ENCODE results near the gene CELSR1.

Gene CELSR1, protein sequence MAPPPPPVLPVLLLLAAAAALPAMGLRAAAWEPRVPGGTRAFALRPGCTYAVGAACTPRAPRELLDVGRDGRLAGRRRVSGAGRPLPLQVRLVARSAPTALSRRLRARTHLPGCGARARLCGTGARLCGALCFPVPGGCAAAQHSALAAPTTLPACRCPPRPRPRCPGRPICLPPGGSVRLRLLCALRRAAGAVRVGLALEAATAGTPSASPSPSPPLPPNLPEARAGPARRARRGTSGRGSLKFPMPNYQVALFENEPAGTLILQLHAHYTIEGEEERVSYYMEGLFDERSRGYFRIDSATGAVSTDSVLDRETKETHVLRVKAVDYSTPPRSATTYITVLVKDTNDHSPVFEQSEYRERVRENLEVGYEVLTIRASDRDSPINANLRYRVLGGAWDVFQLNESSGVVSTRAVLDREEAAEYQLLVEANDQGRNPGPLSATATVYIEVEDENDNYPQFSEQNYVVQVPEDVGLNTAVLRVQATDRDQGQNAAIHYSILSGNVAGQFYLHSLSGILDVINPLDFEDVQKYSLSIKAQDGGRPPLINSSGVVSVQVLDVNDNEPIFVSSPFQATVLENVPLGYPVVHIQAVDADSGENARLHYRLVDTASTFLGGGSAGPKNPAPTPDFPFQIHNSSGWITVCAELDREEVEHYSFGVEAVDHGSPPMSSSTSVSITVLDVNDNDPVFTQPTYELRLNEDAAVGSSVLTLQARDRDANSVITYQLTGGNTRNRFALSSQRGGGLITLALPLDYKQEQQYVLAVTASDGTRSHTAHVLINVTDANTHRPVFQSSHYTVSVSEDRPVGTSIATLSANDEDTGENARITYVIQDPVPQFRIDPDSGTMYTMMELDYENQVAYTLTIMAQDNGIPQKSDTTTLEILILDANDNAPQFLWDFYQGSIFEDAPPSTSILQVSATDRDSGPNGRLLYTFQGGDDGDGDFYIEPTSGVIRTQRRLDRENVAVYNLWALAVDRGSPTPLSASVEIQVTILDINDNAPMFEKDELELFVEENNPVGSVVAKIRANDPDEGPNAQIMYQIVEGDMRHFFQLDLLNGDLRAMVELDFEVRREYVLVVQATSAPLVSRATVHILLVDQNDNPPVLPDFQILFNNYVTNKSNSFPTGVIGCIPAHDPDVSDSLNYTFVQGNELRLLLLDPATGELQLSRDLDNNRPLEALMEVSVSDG (N-terminal part only)

DNA sequence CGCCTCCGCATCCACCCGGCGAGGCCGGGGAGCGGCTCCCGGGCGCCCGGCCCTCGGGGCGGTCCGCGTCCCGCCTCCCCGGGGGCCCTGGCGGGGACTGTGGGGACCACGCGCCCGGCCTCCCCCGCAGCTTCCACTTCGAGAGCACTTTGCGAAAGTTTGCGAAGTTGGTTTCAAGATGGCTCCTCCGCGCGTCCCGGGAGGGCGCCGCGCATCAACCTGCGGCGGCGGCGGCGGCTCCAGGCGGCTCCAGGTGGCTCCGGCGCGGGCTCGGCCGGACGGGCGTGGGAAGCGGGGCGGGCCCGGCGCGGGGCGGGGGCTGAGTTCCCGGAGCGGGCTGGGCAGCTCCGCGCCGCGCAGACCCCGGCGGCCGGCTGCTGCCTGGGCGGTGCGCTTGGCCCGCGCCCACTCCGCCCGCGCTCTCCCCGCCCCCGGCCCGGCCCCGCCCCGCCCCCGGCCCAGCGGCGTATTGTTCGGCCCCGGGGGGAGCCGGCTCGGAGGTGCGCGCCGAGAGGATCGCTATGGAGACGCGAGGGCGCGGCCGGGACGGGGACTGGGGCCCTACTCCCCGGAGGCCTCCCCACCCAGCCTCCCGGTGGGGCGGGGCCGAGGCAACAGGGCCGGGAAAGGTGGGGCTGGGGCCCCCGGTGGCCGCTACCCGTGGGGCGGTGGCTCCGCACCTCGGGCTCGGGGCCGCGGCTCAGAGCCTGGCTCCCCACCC lies at the start of gene CELSR1:
TSS of gene CELSR1 (minus strand) at position 396 of the 721 bp plus-strand sequence. CDS start 450 bp downstream, outside the sequence.
- DNase-seq (peak; percentile 23), ATAC-seq (no peak)
- Mint-ChIP-seq H3K4me3 (no peak within 1 kb of the TSS), H3K4me1 (peaks cover 10% of the 10 kb centered on the region), H3K36me3 (ENCODE audit: low read depth) (no peaks in the 10 kb centered on the region), H3K27me3 (peaks cover 39% of the 10 kb centered on the region), H3K9me3 (no peaks in the 10 kb centered on the region), H3K27ac (no peak within 1 kb of the TSS)

DNA sequence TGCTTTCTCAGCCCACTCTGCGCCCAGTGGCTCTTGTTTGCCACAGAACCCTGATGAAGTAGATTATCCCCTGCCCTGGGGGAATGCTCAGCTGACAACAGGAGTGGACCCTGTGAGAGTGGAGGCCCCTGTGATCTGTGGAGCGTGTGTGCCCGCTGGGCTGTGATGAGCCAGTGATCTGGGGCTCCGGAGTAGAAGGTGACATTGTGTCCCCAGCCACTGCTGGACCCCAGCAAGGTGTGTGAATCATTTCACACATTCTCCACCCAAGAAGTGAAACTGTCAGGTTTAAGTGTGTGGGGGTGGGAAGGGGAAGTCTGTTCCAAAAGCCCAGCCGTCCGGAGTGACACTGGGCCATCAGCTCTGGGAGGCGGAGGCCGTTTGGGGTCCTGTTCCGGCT lies 49.6 kb upstream of the CELSR1 start:
- Mint-ChIP-seq H3K9me3 (no peaks in the 10 kb centered on the region), H3K27me3 (no peaks in the 10 kb centered on the region), H3K4me1 (peaks cover 43% of the 10 kb centered on the region), H3K36me3 (ENCODE audit: low read depth) (no peaks in the 10 kb centered on the region), H3K27ac (peak overlapping the region; percentile 64), H3K4me3 (peak overlapping the region; percentile 59)
- ATAC-seq = peak; percentile 66
- peak; percentile 27 for DNase-seq

DNA sequence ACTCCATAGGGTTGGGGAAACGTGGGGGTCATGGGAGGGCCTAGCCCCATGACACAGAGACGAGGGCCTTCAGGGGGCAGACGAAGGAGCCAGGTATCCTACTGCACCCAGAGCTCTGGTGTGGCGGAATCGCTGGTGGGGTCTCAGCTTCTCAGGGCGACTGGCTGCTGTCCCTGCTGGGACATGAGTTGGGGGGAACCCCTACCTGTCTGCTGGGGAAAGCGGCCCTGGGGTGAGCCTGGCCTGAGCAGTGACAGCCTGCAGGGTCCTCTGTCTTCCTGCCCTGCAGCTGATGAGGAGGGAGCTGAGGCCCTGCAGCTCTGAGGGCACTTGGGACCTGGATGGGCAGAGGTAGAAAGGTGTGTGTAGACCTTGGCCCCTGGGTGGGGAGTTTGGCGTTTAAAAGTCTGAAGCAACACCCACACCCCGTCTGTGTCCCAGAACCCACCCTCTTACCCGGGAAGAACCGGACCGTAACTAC lies 49.2 kb upstream of the CELSR1 start:
- Mint-ChIP-seq H3K36me3 (ENCODE audit: low read depth) (no peaks in the 10 kb centered on the region), H3K4me1 (peaks cover 42% of the 10 kb centered on the region), H3K4me3 (peak overlapping the region; percentile 59), H3K9me3 (no peaks in the 10 kb centered on the region), H3K27me3 (no peaks in the 10 kb centered on the region), H3K27ac (no peak overlapping the region)
- ATAC-seq (no peak), DNase-seq (no peak)

DNA sequence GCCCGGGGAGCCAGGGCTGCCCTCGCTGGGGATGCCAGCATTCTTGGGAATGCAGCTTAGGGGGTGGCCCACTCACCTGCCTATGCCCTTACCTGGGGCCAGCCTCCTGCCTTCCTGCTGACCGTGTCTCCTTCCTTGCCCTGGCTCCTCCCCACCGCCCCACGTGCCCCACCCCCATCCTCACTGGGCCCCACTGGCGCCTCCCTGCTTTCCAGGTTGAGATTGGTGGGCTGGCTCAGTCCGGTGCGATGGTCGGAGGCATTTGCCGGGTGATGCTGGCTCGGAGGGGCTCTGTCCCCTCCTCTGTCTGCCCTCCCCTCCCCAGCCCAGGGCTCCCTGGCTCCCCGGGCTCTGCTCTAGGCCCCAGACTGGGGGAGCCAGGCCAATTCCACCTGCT lies 48.7 kb upstream of the CELSR1 start:
- no peak overlapping the region for H3K4me3 Mint-ChIP-seq
- no peak overlapping the region for H3K27ac Mint-ChIP-seq
- H3K4me1 Mint-ChIP-seq = peaks cover 41% of the 10 kb centered on the region
- DNase-seq = no peak
- no peaks in the 10 kb centered on the region for H3K36me3 Mint-ChIP-seq (ENCODE audit: low read depth)
- H3K27me3 Mint-ChIP-seq = no peaks in the 10 kb centered on the region
- ATAC-seq = no peak
- no peaks in the 10 kb centered on the region for H3K9me3 Mint-ChIP-seq

DNA sequence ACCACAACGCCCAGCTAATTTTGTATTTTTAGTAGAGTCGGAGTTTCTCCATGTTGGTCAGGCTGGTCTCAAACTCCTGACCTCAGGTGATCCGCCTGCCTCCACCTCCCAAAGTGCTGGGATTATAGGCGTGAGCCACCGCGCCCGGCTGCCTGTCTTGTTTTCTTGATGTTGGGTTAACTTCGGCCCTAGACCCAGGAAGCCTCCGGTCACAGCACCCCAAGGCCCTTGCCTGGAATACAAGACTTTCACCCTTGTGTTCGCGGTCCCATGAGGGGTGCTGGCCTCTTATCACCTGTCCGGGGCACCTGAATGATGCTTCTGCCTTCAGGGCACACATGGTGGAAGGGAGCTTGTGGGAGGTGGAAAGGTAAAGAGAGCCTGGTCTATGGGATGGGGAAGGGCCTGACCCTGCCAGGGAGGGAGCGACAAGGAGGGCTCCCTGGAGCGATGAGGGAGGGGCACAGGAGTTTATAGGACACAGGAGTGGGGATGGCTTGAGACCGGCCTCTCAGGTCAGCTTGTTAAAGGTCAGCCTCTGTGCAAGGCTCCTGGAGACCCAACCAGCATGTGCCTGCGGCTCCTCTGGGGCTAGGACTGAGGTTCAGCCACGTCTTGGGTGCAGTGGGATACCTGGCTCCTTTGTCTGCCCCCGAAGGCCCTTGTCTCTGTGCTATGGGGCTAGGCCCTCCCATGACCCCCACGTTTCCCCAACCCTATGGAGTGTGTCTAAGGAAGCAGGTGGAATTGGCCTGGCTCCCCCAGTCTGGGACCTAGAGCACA lies 48.1 kb upstream of the CELSR1 start:
- no peaks in the 10 kb centered on the region for H3K9me3 Mint-ChIP-seq
- H3K4me1 Mint-ChIP-seq = peaks cover 36% of the 10 kb centered on the region
- H3K4me3 Mint-ChIP-seq = no peak overlapping the region
- H3K27me3 Mint-ChIP-seq = no peaks in the 10 kb centered on the region
- ATAC-seq (no peak), DNase-seq (no peak)
- no peaks in the 10 kb centered on the region for H3K36me3 Mint-ChIP-seq (ENCODE audit: low read depth)
- H3K27ac Mint-ChIP-seq = no peak overlapping the region

DNA sequence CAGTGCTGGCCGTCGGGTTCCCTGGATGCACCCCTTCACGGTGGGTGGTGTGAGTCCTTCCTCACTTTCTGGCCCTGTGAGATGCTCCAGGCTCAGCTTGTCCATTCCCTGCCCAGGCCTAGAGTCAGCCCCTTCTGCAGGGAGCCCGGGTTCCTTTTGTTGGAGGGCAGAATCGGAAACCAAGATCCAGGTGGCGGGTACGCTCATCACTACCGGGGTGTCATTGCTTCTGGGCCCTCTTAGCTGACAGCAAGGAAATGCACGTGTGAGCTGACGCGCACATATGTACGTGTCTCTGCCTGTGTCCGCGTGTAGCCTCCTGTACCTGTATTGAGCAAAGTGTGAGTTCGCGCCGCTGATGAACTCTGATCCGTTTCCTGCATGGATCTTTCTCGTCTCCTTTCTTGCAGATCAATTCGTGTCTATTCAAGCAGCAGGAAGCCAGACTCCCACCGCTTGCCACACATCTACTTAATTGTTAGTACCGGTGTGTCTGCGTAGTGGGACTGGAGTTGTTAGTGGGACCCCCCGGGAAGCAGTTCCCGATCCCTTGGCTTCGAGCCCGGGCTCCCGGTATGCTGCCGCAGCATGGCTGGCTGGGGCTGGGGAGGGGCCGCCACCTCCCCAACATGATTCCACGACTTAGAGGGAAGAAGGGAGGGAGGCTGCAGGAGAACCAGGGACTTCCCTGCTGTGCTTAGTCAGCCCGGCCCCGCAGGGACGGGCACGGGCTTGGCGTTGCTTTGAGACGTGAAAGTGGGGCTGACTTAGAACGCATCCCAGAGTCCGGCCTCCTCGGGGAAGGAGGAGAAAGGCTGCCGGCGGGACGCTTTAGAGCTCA lies 46.9 kb upstream of the CELSR1 start:
- H3K9me3 Mint-ChIP-seq = no peaks in the 10 kb centered on the region
- H3K27ac Mint-ChIP-seq = no peak overlapping the region
- H3K27me3 Mint-ChIP-seq = no peaks in the 10 kb centered on the region
- no peak for DNase-seq
- ATAC-seq = no peak
- peaks cover 38% of the 10 kb centered on the region for H3K4me1 Mint-ChIP-seq
- H3K36me3 Mint-ChIP-seq (ENCODE audit: low read depth) = no peaks in the 10 kb centered on the region
- H3K4me3 Mint-ChIP-seq = no peak overlapping the region

DNA sequence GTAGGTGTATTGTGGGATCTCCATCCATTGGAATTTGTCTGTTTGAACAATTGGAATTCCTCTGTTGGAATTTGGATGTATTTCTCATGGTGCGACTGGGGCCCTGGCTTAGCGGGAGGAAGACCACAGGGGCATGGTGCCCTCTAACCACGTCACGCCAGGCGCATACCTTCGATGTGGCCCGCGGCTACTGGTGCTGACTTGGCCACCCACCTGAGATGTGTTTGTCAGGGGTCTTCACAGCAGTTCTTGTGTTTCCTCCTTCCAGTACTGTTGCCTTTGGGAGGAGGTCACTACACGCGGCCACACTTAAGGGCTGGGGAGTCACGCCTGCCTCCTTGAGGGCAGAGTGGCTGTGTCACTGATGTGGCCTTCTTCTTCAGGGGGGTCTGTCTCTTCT lies 46.2 kb upstream of the CELSR1 start:
- Mint-ChIP-seq H3K27ac (no peak overlapping the region), H3K36me3 (ENCODE audit: low read depth) (no peaks in the 10 kb centered on the region), H3K9me3 (no peaks in the 10 kb centered on the region), H3K4me3 (no peak overlapping the region), H3K27me3 (no peaks in the 10 kb centered on the region), H3K4me1 (peaks cover 41% of the 10 kb centered on the region)
- ATAC-seq (no peak), DNase-seq (no peak)

DNA sequence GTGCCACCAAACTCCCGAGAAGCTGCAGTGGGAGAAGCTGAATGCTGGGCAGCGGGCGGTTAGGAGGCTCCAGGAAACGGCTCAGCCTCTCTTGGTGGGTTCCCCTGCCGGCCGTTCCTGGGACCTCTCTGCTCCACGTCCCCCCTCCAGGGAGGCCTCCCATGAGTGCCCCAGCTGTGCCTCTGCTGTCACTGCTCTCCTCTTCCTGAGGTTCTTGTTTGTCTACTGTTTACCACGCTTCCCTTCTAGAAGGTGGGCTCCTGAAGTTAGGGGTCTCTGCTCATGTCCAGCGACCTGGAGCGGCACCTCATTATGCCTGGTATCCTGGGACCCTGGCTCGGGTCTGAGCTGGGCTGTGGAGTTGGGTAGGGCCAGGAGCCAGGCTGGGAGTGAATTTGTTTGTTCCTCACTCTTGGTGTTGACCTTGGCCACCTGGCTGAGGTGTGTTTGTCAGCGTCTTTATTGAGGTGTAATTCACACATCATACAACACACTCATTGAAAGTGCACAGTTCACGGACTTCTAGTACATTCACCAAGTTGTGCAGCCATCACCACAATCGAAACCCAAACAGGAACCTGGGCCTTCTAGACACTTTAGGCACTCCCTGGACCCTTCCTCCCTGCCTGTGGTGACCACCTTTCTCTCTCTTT lies 45.0 kb upstream of the CELSR1 start:
- DNase-seq (no peak), ATAC-seq (no peak)
- no peaks in the 10 kb centered on the region for H3K9me3 Mint-ChIP-seq
- H3K27me3 Mint-ChIP-seq = no peaks in the 10 kb centered on the region
- no peak overlapping the region for H3K4me3 Mint-ChIP-seq
- H3K4me1 Mint-ChIP-seq = peaks cover 40% of the 10 kb centered on the region
- H3K27ac Mint-ChIP-seq = no peak overlapping the region
- H3K36me3 Mint-ChIP-seq (ENCODE audit: low read depth) = no peaks in the 10 kb centered on the region

DNA sequence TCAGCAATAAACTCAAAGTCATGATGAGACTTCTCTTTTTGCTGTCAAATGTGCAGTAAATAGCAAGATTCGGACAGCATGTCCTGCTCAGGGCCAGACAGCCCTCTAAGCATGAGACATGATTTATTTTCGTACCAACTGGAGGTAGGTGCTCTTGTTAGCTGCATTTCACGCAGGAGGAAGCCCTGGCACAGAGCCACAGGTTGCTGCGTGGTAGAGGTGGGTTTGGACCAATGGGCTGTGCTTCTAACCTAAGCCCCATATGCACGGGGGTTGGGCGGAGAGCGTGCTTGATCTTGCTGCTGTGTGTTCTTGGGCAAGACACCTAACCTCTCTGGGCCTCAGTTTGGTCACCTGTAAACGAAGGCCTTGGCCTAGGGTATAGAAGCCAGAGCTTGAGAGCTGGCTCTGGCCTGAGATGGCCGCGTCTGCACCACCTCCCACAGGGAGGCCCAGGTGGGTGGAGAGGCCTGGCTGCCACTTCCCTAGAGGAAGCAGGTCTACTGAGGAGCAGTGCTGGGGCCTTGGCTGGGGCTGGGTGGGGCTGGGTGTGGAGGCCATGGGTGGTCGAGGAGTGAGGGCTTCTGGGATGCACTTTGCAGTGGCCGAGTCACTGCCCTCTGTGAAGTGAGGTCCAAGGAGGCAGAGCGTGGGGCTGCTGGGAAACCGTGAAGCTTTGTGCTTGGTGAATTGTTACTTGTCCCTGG lies 44.3 kb upstream of the CELSR1 start:
- Mint-ChIP-seq H3K9me3 (no peaks in the 10 kb centered on the region), H3K27me3 (no peaks in the 10 kb centered on the region), H3K27ac (no peak overlapping the region), H3K4me1 (peaks cover 33% of the 10 kb centered on the region), H3K36me3 (ENCODE audit: low read depth) (no peaks in the 10 kb centered on the region), H3K4me3 (no peak overlapping the region)
- no peak for ATAC-seq
- DNase-seq = no peak

DNA sequence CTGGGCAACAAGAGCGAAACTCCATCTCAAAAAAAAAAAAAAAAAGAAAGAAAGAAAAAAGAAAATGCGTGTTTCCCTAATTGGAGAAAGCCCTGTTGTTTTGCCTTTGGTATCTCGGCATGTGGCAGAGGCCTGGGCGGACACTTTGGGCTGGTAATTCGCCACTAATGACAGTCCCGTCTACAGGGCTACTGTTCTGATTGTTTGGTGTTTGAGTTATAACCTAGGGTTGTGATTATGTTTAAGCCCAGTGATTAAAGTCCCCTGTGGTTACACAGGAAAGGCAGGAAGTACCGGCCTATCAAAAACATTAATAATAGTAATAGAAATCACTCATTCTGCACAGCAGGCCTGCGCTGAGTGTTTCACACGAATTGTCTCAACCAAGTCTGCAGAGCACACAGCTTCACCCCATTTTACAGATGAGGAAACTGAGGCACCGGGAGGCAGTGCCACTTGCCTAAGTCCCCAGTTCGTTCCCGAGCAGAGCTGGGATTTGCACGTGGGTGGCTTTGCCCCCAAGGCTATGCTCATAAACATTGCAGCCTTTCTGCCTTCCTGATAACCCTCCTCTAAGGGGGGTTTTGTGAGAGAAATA lies 43.6 kb upstream of the CELSR1 start:
- Mint-ChIP-seq H3K36me3 (ENCODE audit: low read depth) (no peaks in the 10 kb centered on the region), H3K4me3 (no peak overlapping the region), H3K4me1 (peaks cover 31% of the 10 kb centered on the region), H3K9me3 (no peaks in the 10 kb centered on the region), H3K27me3 (no peaks in the 10 kb centered on the region), H3K27ac (no peak overlapping the region)
- DNase-seq = no peak
- no peak for ATAC-seq

DNA sequence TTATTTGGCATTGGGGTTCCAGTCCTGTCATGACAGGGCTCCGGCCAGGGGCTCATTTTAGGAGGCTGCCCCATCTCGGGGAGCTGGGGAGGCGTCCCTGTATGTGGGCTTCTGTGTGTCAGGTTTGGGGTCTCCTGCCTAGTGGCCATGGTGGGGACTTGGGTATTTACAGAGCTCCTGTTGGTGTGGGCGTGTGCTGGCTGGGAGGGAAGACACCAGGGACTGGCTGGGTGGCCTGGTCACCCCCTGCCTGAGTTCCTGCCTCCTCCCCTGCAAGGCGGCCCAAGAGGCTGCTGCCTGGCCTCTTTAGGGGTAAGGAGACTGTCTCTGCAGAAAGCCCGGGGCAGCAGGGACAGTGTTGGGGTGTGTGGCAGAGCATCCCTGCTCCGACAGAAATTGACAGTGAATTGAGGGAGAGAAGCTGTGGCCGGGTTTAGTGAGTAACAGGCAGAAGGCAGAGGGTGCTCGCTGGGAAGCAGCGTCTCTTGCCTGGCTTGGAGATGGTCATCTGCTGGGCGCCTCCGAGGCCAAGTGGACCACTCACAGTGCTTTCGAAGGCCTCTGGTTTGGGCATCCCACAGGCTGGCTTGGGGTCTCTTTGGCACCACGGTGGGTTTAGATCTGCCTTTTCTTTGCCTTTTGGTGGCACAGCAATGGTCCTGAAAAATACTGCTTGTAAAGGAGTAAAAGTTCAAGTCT lies 42.5 kb upstream of the CELSR1 start:
- DNase-seq (no peak), ATAC-seq (no peak)
- Mint-ChIP-seq H3K4me3 (no peak overlapping the region), H3K27ac (no peak overlapping the region), H3K27me3 (no peaks in the 10 kb centered on the region), H3K9me3 (no peaks in the 10 kb centered on the region), H3K4me1 (peaks cover 38% of the 10 kb centered on the region), H3K36me3 (ENCODE audit: low read depth) (no peaks in the 10 kb centered on the region)

Measured in activated naive CD8-positive, alpha-beta T cell treated with anti-CD3 and anti-CD28 coated beads, Interleukin-2, amount 50 U/mL, for 24 hours (primary cell).